Measurements from ENCODE around the gene DIPK1A. TPM values are rescaled to one million over a fixed set of nuclear protein-coding genes. Genes with fewer than 3 reads are reported as not detected.
A peak's percentile ranks its signal among the peaks of the same experiment; 100 is the strongest.

Gene DIPK1A
- total RNA-seq, 2 donors from 2014 or later: 8.4 to 9.3 TPM

- DNase-seq: no peak
- Mint-ChIP-seq H3K4me3 (peak overlapping the region; percentile 68 to 80), H3K9me3 (no peaks in the 10 kb centered on the region), H3K4me1 (ENCODE audit: low read depth) (peaks cover 54% of the 10 kb centered on the region), H3K27ac (peak overlapping the region; percentile 53), H3K36me3 (ENCODE audit: insufficient read depth in 2 of 2) (peaks cover 2% of the 10 kb centered on the region in 2 donors), H3K27me3 (ENCODE audit: low read depth) (no peaks in the 10 kb centered on the region)
- no peak for ATAC-seq (replicated peaks in 1 of 2)
Measured at GRCh38 chr1:92956254-92957029, 4.8 kb downstream of the DIPK1A start.

- H3K27ac Mint-ChIP-seq: peak overlapping the region; percentile 1
- no peaks in the 10 kb centered on the region for H3K27me3 Mint-ChIP-seq (ENCODE audit: low read depth)
- peak overlapping the region; percentile 33 to 39 for H3K4me3 Mint-ChIP-seq
- no peaks in the 10 kb centered on the region for H3K36me3 Mint-ChIP-seq (ENCODE audit: insufficient read depth in 2 of 2)
- H3K4me1 Mint-ChIP-seq (ENCODE audit: low read depth): peaks cover 41% of the 10 kb centered on the region
- peak; percentile 72 to 83 for ATAC-seq (replicated peaks in 1 of 2)
- H3K9me3 Mint-ChIP-seq: no peaks in the 10 kb centered on the region
- peak; percentile 35 to 53 for DNase-seq
Measured at GRCh38 chr1:92953491-92953890, 7.8 kb downstream of the DIPK1A start.

- ATAC-seq (replicated peaks in 1 of 2): no peak
- DNase-seq: no peak
- no peaks in the 10 kb centered on the region for H3K27me3 Mint-ChIP-seq (ENCODE audit: low read depth)
- no peaks in the 10 kb centered on the region for H3K9me3 Mint-ChIP-seq
- H3K4me1 Mint-ChIP-seq (ENCODE audit: low read depth): peaks cover 38% of the 10 kb centered on the region
- H3K4me3 Mint-ChIP-seq: peak overlapping the region; percentile 33 to 39
- no peaks in the 10 kb centered on the region for H3K36me3 Mint-ChIP-seq (ENCODE audit: insufficient read depth in 2 of 2)
- H3K27ac Mint-ChIP-seq: peak overlapping the region; percentile 1
Measured at GRCh38 chr1:92952714-92953113, 8.5 kb downstream of the DIPK1A start.

- no peak for DNase-seq
- no peak overlapping the region for H3K27ac Mint-ChIP-seq
- H3K9me3 Mint-ChIP-seq: no peaks in the 10 kb centered on the region
- H3K36me3 Mint-ChIP-seq (ENCODE audit: insufficient read depth in 2 of 2): no peaks in the 10 kb centered on the region
- H3K27me3 Mint-ChIP-seq (ENCODE audit: low read depth): no peaks in the 10 kb centered on the region
- ATAC-seq (replicated peaks in 1 of 2): peak; percentile 64 to 70
- no peak overlapping the region for H3K4me3 Mint-ChIP-seq
- H3K4me1 Mint-ChIP-seq (ENCODE audit: low read depth): peaks cover 28% of the 10 kb centered on the region
Measured at GRCh38 chr1:92951141-92951582, 10.1 kb downstream of the DIPK1A start.

- no peaks in the 10 kb centered on the region for H3K36me3 Mint-ChIP-seq (ENCODE audit: insufficient read depth in 2 of 2)
- no peaks in the 10 kb centered on the region for H3K27me3 Mint-ChIP-seq (ENCODE audit: low read depth)
- no peak overlapping the region for H3K4me3 Mint-ChIP-seq
- H3K4me1 Mint-ChIP-seq (ENCODE audit: low read depth): peaks cover 29% of the 10 kb centered on the region
- H3K9me3 Mint-ChIP-seq: no peaks in the 10 kb centered on the region
- no peak overlapping the region for H3K27ac Mint-ChIP-seq
- DNase-seq: no peak
- ATAC-seq (replicated peaks in 1 of 2): no peak
Measured at GRCh38 chr1:92949937-92950817, 11.1 kb downstream of the DIPK1A start.

GRCh38 chr1:92948071-92948470 is 13.2 kb downstream of the DIPK1A start:
- ATAC-seq (replicated peaks in 1 of 2): no peak
- Mint-ChIP-seq H3K27ac (no peak overlapping the region), H3K4me3 (no peak overlapping the region), H3K4me1 (ENCODE audit: low read depth) (peaks cover 41% of the 10 kb centered on the region), H3K27me3 (ENCODE audit: low read depth) (no peaks in the 10 kb centered on the region), H3K36me3 (ENCODE audit: insufficient read depth in 2 of 2) (no peaks in the 10 kb centered on the region), H3K9me3 (no peaks in the 10 kb centered on the region)
- no peak for DNase-seq

GRCh38 chr1:92945748-92946270 is 15.5 kb downstream of the DIPK1A start:
- no peak overlapping the region for H3K4me3 Mint-ChIP-seq
- H3K9me3 Mint-ChIP-seq: no peaks in the 10 kb centered on the region
- no peak for DNase-seq
- H3K36me3 Mint-ChIP-seq (ENCODE audit: insufficient read depth in 2 of 2): no peaks in the 10 kb centered on the region
- H3K27ac Mint-ChIP-seq: no peak overlapping the region
- no peaks in the 10 kb centered on the region for H3K27me3 Mint-ChIP-seq (ENCODE audit: low read depth)
- peaks cover 59% of the 10 kb centered on the region for H3K4me1 Mint-ChIP-seq (ENCODE audit: low read depth)
- no peak for ATAC-seq (replicated peaks in 1 of 2)

GRCh38 chr1:92944901-92945747 is 16.1 kb downstream of the DIPK1A start:
- no peak overlapping the region for H3K4me3 Mint-ChIP-seq
- ATAC-seq (replicated peaks in 1 of 2) (no peak), DNase-seq (no peak)
- H3K9me3 Mint-ChIP-seq: no peaks in the 10 kb centered on the region
- H3K27ac Mint-ChIP-seq: no peak overlapping the region
- H3K27me3 Mint-ChIP-seq (ENCODE audit: low read depth): no peaks in the 10 kb centered on the region
- peaks cover 66% of the 10 kb centered on the region for H3K4me1 Mint-ChIP-seq (ENCODE audit: low read depth)
- H3K36me3 Mint-ChIP-seq (ENCODE audit: insufficient read depth in 2 of 2): no peaks in the 10 kb centered on the region

- DNase-seq (no peak), ATAC-seq (replicated peaks in 1 of 2) (no peak)
- Mint-ChIP-seq H3K4me3 (no peak overlapping the region), H3K36me3 (ENCODE audit: insufficient read depth in 2 of 2) (no peaks in the 10 kb centered on the region), H3K4me1 (ENCODE audit: low read depth) (peaks cover 69% of the 10 kb centered on the region), H3K27me3 (ENCODE audit: low read depth) (no peaks in the 10 kb centered on the region), H3K9me3 (no peaks in the 10 kb centered on the region), H3K27ac (no peak overlapping the region)
Measured at GRCh38 chr1:92943502-92943847, 17.8 kb downstream of the DIPK1A start.

- Mint-ChIP-seq H3K4me1 (ENCODE audit: low read depth) (peaks cover 65% of the 10 kb centered on the region), H3K27ac (no peak overlapping the region), H3K4me3 (peak overlapping the region in 1 of 2 donors; percentile 46), H3K27me3 (ENCODE audit: low read depth) (no peaks in the 10 kb centered on the region), H3K36me3 (ENCODE audit: insufficient read depth in 2 of 2) (no peaks in the 10 kb centered on the region), H3K9me3 (no peaks in the 10 kb centered on the region)
- ATAC-seq (replicated peaks in 1 of 2) (peak; percentile 29 to 53), DNase-seq (no peak)
Measured at GRCh38 chr1:92940541-92940940, 20.7 kb downstream of the DIPK1A start.

GRCh38 chr1:92937731-92938130 is 23.5 kb downstream of the DIPK1A start:
- Mint-ChIP-seq H3K4me1 (ENCODE audit: low read depth) (peaks cover 55% of the 10 kb centered on the region), H3K36me3 (ENCODE audit: insufficient read depth in 2 of 2) (no peaks in the 10 kb centered on the region), H3K4me3 (no peak overlapping the region), H3K9me3 (no peaks in the 10 kb centered on the region), H3K27ac (no peak overlapping the region), H3K27me3 (ENCODE audit: low read depth) (no peaks in the 10 kb centered on the region)
- DNase-seq (no peak), ATAC-seq (replicated peaks in 1 of 2) (no peak)

GRCh38 chr1:92936865-92937264 is 24.4 kb downstream of the DIPK1A start:
- ATAC-seq (replicated peaks in 1 of 2): no peak
- Mint-ChIP-seq H3K36me3 (ENCODE audit: insufficient read depth in 2 of 2) (no peaks in the 10 kb centered on the region), H3K9me3 (no peaks in the 10 kb centered on the region), H3K27ac (no peak overlapping the region), H3K27me3 (ENCODE audit: low read depth) (no peaks in the 10 kb centered on the region), H3K4me1 (ENCODE audit: low read depth) (peaks cover 54% of the 10 kb centered on the region), H3K4me3 (no peak overlapping the region)
- no peak for DNase-seq

All from activated T-cell treated with anti-CD3 and anti-CD28 coated beads, Interleukin-2, amount 50 U/mL, for 72 hours (primary cell).